CD4-positive, alpha-beta T cell (primary cell): ENCODE results near the gene IQSEC3. TPM values are rescaled to one million over a fixed set of nuclear protein-coding genes. Genes with fewer than 3 reads are reported as not detected.

Experiments
- ATAC-seq: fragments of 200-7000 bp; cut with Tn5 transposase; one replicate; pipeline ENCODE4 v1.10.0; 2022; ENCODE audit warnings: mild to moderate bottlenecking; ENCODE audit not compliant: poor library complexity
- CTCF ChIA-PET: fragments of 350-600 bp; sonication (Branson Sonifier 250); formaldehyde crosslinking; loops from one replicate; lab custom pipeline; 2021; ENCODE audit warnings: antibody characterized with exemption, inconsistent platforms; lab: Charles Lee
- POLR2A ChIA-PET: fragments of 350-600 bp; sonication (Branson Sonifier 250); formaldehyde crosslinking; loops from one replicate; lab custom pipeline; 2021; ENCODE audit warnings: antibody characterized with exemption, inconsistent platforms; lab: Charles Lee
- DNase-seq, 14 experiments: peaks; one replicate each; pipeline ENCODE4 v3.0.0-alpha.2; 2013 to 2020; ENCODE audit warnings: mixed read lengths in 2 of 14
- H3K27ac ChIP-seq, 2 donors: one replicate each; pipeline versions ENCODE4 v1.5.1 to v1.7.0; 2013; ENCODE audit warnings: low read length in 2 of 2, low read depth in 1 of 2, mild to moderate bottlenecking in 1 of 2
- H3K27me3 ChIP-seq, 2 experiments: 1 replicate in 1 of 2; 2 replicates in 1 of 2; pipeline versions ENCODE4 v1.6.1 to v1.7.0; 2013; ENCODE audit warnings: low read length in 2 of 2, control low read depth in 1 of 2, mild to moderate bottlenecking in 1 of 2, moderate library complexity in 1 of 2; ENCODE audit not compliant: insufficient read depth in 2 of 2, control insufficient read depth in 1 of 2
- H3K36me3 ChIP-seq: one replicate; pipeline ENCODE4 v1.6.1; 2013; ENCODE audit warnings: low read length, control low read depth; ENCODE audit not compliant: insufficient read depth
- H3K4me1 ChIP-seq: one replicate; pipeline ENCODE4 v1.6.1; 2013; ENCODE audit warnings: low read length, control low read depth; ENCODE audit not compliant: insufficient read depth
- H3K4me3 ChIP-seq: one replicate; pipeline ENCODE4 v1.5.1; 2013; ENCODE audit warnings: mild to moderate bottlenecking, low read length, moderate library complexity
- H3K9me3 ChIP-seq, 2 experiments: 1 replicate in 1 of 2; 2 replicates in 1 of 2; pipeline versions ENCODE4 v1.6.1 to v1.7.0; 2013; ENCODE audit warnings: low read length in 2 of 2, mild to moderate bottlenecking in 2 of 2, control low read depth in 1 of 2, moderate library complexity in 1 of 2; ENCODE audit not compliant: control insufficient read depth in 1 of 2, insufficient read depth in 1 of 2
- H3K27ac Mint-ChIP-seq: one replicate; pipeline ENCODE4 v1.8.0; 2020; ENCODE audit warnings: mixed read lengths
- H3K27me3 Mint-ChIP-seq: one replicate; pipeline ENCODE4 v1.8.0; 2021; ENCODE audit warnings: mixed read lengths
- H3K36me3 Mint-ChIP-seq: one replicate; pipeline ENCODE4 v1.8.0; 2021; ENCODE audit warnings: low read depth, mixed read lengths
- H3K4me1 Mint-ChIP-seq: one replicate; pipeline ENCODE4 v1.8.0; 2021; ENCODE audit warnings: low read depth, mixed read lengths
- H3K4me3 Mint-ChIP-seq: one replicate; pipeline ENCODE4 v1.8.0; 2020; ENCODE audit warnings: mild to moderate bottlenecking, mixed read lengths
- H3K9me3 Mint-ChIP-seq: one replicate; pipeline ENCODE4 v1.8.0; 2020; ENCODE audit warnings: mixed read lengths
- CTCF ChIP-seq: fragments of 200-600 bp; IDR thresholded peaks from one replicate; pipeline ENCODE4 v1.8.0; 2022; ENCODE audit warnings: antibody characterized with exemption, mild to moderate bottlenecking
- intact Hi-C, 2 experiments: fragments of 100-400 bp; cut with DNase I in 1 of 2; cut with micrococcal nuclease in 1 of 2; formaldehyde crosslinking; loops; one replicate each; pipeline versions ENCODE4 v1.15.1 to v1.9.0; 2023 to 2025; cut with DNase I, micrococcal nuclease
- total RNA-seq, 174 experiments: library from RNA in 2 of 174; stranded (reverse) in 2 of 174; gene quantifications; one replicate each; pipeline ENCODE4 v1.2.3 and lab custom pipeline; 2021 to 2026

Gene IQSEC3
- total RNA-seq, 2 experiments from 2014 or later = 0.19 TPM; not detected in 1

GRCh38 chr12:178829-179109 is 112.2 kb downstream of the IQSEC3 start:
- Mint-ChIP-seq H3K36me3 (no peaks in the 10 kb centered on the region), H3K9me3 (no peaks in the 10 kb centered on the region)

GRCh38 chr12:179131-179884 is 112.7 kb downstream of the IQSEC3 start:
- no peaks in the 10 kb centered on the region for H3K27me3 ChIP-seq
- intact Hi-C loops = no loop called here
- TF ChIP-seq CTCF = no peak
- ATAC-seq = no peak
- no peak overlapping the region for H3K4me3 Mint-ChIP-seq
- POLR2A ChIA-PET = no interaction called here
- peaks cover 5% of the 10 kb centered on the region for H3K27me3 Mint-ChIP-seq
- CTCF ChIA-PET = no interaction called here
- H3K4me1 Mint-ChIP-seq = no peaks in the 10 kb centered on the region
- H3K36me3 ChIP-seq = no peaks in the 10 kb centered on the region
- H3K9me3 ChIP-seq = peaks cover 0 to 4% of the 10 kb centered on the region in 2 experiments
- no peak for DNase-seq
- no peaks in the 10 kb centered on the region for H3K36me3 Mint-ChIP-seq
- H3K4me1 ChIP-seq = peaks cover 5% of the 10 kb centered on the region
- no peak overlapping the region for H3K27ac Mint-ChIP-seq
- no peaks in the 10 kb centered on the region for H3K9me3 Mint-ChIP-seq
- H3K27ac ChIP-seq = no peak overlapping the region
- no peak overlapping the region for H3K4me3 ChIP-seq

More at GRCh38 chr12:178829-179109, 112.2 kb downstream of the IQSEC3 start:
- Histone ChIP-seq H3K9me3 (peaks cover 0 to 4% of the 10 kb centered on the region in 2 experiments), H3K27ac (no peak overlapping the region), H3K4me1 (peaks cover 5% of the 10 kb centered on the region), H3K36me3 (no peaks in the 10 kb centered on the region), H3K27me3 (peaks cover 0 to under 1% of the 10 kb centered on the region in 2 experiments), H3K4me3 (no peak overlapping the region)
- H3K4me3 Mint-ChIP-seq = no peak overlapping the region
- intact Hi-C loops = no loop called here
- H3K4me1 Mint-ChIP-seq = no peaks in the 10 kb centered on the region
- no peak for DNase-seq
- ATAC-seq = no peak
- no peak for TF ChIP-seq CTCF
- ChIA-PET POLR2A (no interaction called here), CTCF (no interaction called here)
- H3K27ac Mint-ChIP-seq = no peak overlapping the region
- peaks cover 9% of the 10 kb centered on the region for H3K27me3 Mint-ChIP-seq

- ChIA-PET CTCF (no interaction called here), POLR2A (no interaction called here)
- H3K4me3 Mint-ChIP-seq = no peak overlapping the region
- DNase-seq (no peak), ATAC-seq (no peak)
- no peaks in the 10 kb centered on the region for H3K36me3 Mint-ChIP-seq
- no peaks in the 10 kb centered on the region for H3K27me3 ChIP-seq
- no peaks in the 10 kb centered on the region for H3K9me3 Mint-ChIP-seq
- no peak overlapping the region for H3K27ac Mint-ChIP-seq
- peaks cover 8% of the 10 kb centered on the region for H3K27me3 Mint-ChIP-seq
- no peak for TF ChIP-seq CTCF
- H3K27ac ChIP-seq = no peak overlapping the region
- no peaks in the 10 kb centered on the region for H3K4me1 Mint-ChIP-seq
- H3K4me3 ChIP-seq = no peak overlapping the region
- peaks cover 0 to 4% of the 10 kb centered on the region in 2 experiments for H3K9me3 ChIP-seq
- no peaks in the 10 kb centered on the region for H3K36me3 ChIP-seq
- peaks cover 5% of the 10 kb centered on the region for H3K4me1 ChIP-seq
- intact Hi-C loops = no loop called here
Measured at GRCh38 chr12:179885-180284, 113.3 kb downstream of the IQSEC3 start.
